Upper lobe of left lung (tissue), 4 donors: ENCODE data around the gene GTPBP6.

Experiments
- CTCF ChIP-seq, 6 experiments: fragments of 450-650 bp in 4 of 6; fragments of 200-600 bp in 2 of 6; sonication (generic) in 2 of 6; IDR thresholded peaks; one replicate each; pipeline ENCODE4 v1.5.1; 2016 to 2019; ENCODE audit warnings: antibody characterized with exemption in 6 of 6
- EP300 ChIP-seq, 4 donors: sonication (generic); formaldehyde crosslinking; IDR thresholded peaks; one replicate each; pipeline ENCODE4 v1.5.1; 2017; ENCODE audit warnings: antibody characterized with exemption in 4 of 4, control low read depth in 2 of 4
- POLR2A ChIP-seq, 4 donors: fragments of 450-650 bp; IDR thresholded peaks; one replicate each; pipeline ENCODE4 v1.5.1; 2016 to 2017; ENCODE audit warnings: antibody characterized with exemption in 4 of 4, mild to moderate bottlenecking in 2 of 4
- POLR2AphosphoS5 ChIP-seq, 2 donors: sonication (generic); formaldehyde crosslinking; IDR thresholded peaks; one replicate each; pipeline ENCODE4 v1.5.1; 2017; ENCODE audit warnings: antibody characterized with exemption in 2 of 2

GRCh38 chrX:300334-300733 lies 18.3 kb downstream of the GTPBP6 start:
- TF ChIP-seq CTCF (IDR thresholded peaks at IDR 0.05) (no peak), POLR2AphosphoS5 (IDR thresholded peaks at IDR 0.05) (no peak), POLR2A (IDR thresholded peaks at IDR 0.05) (no peak), EP300 (IDR thresholded peaks at IDR 0.05) (no peak)
